H1 (cell line): ENCODE results near the gene MXD4. TPM values are rescaled to one million over a fixed set of nuclear protein-coding genes. Genes with fewer than 3 reads are reported as not detected.

Source experiments
- PHF8 ChIP-seq: fragments of 200-600 bp; sonication (generic); conservative IDR thresholded peaks from 2 replicates; pipeline ENCODE4 v1.7.1; 2012; ENCODE audit warnings: low read depth, mild to moderate bottlenecking, inconsistent platforms, low read length, moderate library complexity
- SP1 ChIP-seq: IDR thresholded peaks from 2 replicates; pipeline ENCODE4 v1.6.1; 2011; ENCODE audit warnings: low read depth, low read length
- polyA plus RNA-seq, 7 experiments: library from polyadenylated mRNA; depleted of rRNA in 3 of 7; stranded (reverse) in 5 of 7; unstranded in 2 of 7; fragments of >200 nt in 5 of 7; fragments of 200-250 nt in 2 of 7; gene quantifications; 1 replicate in 5 of 7; 2 replicates in 1 of 7; 4 replicates in 1 of 7; pipeline versions ENCODE4 v1.2.1 to v1.2.3, GENCODE V29; 2011 to 2013; ENCODE audit warnings: missing spikeins in 2 of 7, mixed read lengths in 2 of 7
- total RNA-seq: library from RNA; stranded (reverse); fragmentation: NEBNext Ultra II Directional; extraction: Animal tissue kit (Norgen Biotek cat#: 25700); gene quantifications from 2 replicates; pipeline ENCODE4 v1.2.1, GENCODE V29; 2021

Gene MXD4
- total and polyA plus RNA-seq, 2 of the 8 experiments (the other 6 are each of a cell fraction or from before 2014, with no cell fraction given) = 18.0 to 20.8 TPM

DNA sequence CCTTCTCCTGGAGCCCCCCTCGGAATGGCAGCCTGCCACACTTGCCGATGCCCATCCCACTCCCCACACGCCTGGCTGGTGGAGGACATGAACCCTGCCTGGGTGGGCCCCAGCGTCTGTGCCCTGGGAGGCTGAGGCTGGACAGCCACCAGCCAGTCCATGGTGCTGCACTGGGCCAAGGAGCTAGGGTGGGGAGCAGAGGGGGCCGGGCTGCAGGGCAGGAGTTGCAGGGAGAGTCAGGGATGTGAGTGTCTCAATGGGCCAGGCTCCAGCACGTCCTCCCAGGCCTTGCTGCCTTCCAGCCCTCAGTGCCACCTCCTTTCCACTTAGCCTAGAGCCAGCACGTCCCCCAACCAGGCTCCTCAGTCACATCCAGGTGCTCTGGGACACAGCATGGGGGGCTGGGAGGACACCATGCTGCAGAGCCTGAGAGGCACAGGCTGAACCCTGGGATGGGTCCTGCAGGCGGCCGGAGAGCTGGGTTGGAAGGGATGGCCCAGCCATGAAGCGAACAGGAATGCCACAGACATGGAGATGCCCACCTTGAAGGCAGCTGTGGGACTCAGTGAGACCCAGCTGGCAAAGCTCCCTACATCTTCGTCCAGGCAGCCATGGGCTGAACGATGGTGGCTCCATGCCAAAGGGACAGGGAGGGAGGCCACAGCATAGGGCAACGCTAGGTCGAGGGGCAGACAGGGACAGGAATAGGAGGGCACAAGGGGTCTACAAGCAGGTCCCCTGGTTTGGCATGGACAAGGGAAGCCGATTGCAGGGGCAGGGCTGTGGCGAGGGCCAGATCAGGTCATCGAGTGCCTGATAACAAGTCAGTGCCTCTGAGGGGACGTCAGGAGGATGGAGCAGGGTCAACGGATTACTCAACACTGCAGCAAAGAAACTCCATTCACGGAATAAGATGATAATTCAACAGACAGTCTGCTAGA, 30.1 kb upstream of the MXD4 start (continued):
- TF ChIP-seq SP1 = no peak
- TF ChIP-seq PHF8 = no peak
